Subcutaneous abdominal adipose tissue (tissue), 5 donors: ENCODE data around the gene SEC14L1.

Experiments used
- H3K27ac ChIP-seq: one replicate; pipeline ENCODE4 v1.7.0; 2013; ENCODE audit warnings: low read depth, mild to moderate bottlenecking, inconsistent platforms, low read length, moderate library complexity
- H3K27me3 ChIP-seq, 5 donors: one replicate each; pipeline ENCODE4 v1.7.0; 2013; ENCODE audit warnings: low read length in 5 of 5, inconsistent platforms in 1 of 5; ENCODE audit not compliant: control insufficient read depth in 5 of 5, insufficient read depth in 4 of 5
- H3K36me3 ChIP-seq, 5 donors: one replicate each; pipeline ENCODE4 v1.7.0; 2013; ENCODE audit warnings: low read length in 5 of 5; ENCODE audit not compliant: control insufficient read depth in 5 of 5, insufficient read depth in 5 of 5
- H3K4me1 ChIP-seq, 5 donors: one replicate each; pipeline ENCODE4 v1.7.0; 2013; ENCODE audit warnings: low read length in 5 of 5, mild to moderate bottlenecking in 3 of 5, moderate library complexity in 1 of 5; ENCODE audit not compliant: control insufficient read depth in 5 of 5, insufficient read depth in 5 of 5
- H3K4me3 ChIP-seq, 5 donors: one replicate each; pipeline ENCODE4 v1.7.0; 2013; ENCODE audit warnings: low read length in 5 of 5, low read depth in 1 of 5
- H3K9ac ChIP-seq, 5 donors: one replicate each; pipeline ENCODE4 v1.7.0; 2013; ENCODE audit warnings: low read length in 5 of 5, mild to moderate bottlenecking in 4 of 5, moderate library complexity in 3 of 5
- H3K9me3 ChIP-seq, 5 donors: one replicate each; pipeline ENCODE4 v1.7.0; 2013; ENCODE audit warnings: low read length in 5 of 5; ENCODE audit not compliant: control insufficient read depth in 5 of 5
- donor health status: healthy.
- donor health status: healthy.
- donor health status: healthy.
- donor health status: healthy.
- donor health status: healthy.

SEC14L1 gene

GRCh38 chr17:77140878-77141767, at the start of gene SEC14L1:
SEC14L1 (plus strand) TSS chr17:77140969; CDS start chr17:77143597, 2,628 bp downstream.
- Histone ChIP-seq H3K4me1 (peaks cover 7 to 56% (median 30%) of the 10 kb centered on the region in 5 donors), H3K36me3 (peaks cover 5 to 19% (median 15%) of the 10 kb centered on the region in 5 donors), H3K9me3 (peaks cover 0 to 2% (median 0%) of the 10 kb centered on the region in 5 donors), H3K27ac (peak within 1 kb of the TSS; percentile 90), H3K4me3 (peak within 1 kb of the TSS; percentile 70 to 94 (median 91)), H3K9ac (peak within 1 kb of the TSS; percentile 29 to 85 (median 83)), H3K27me3 (no peaks in the 10 kb centered on the region)

DNA sequence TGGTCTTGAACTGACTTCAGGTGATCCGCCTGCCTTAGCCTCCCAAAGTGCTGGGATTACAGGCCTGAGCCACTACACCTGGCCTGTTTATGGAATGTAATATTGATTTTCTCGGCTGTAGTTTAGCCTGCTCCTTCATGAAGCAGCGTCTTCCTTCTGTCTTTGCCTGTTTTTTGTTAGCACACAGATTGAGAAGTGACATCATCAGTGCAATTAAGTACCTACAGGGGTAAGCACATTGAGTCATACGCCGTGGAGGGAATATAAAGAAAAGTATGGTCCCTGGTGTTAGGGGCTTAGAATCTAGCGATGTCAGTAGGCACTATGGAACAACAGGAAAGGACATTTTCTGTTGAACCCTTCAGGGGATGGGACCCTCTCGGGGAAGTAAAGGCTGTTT, 48.7 kb upstream of the SEC14L1 start:
- H3K9me3 ChIP-seq, result no peaks in the 10 kb centered on the region
- H3K27ac ChIP-seq, result no peak overlapping the region
- H3K36me3 ChIP-seq, result peaks cover 0 to 51% (median 42%) of the 10 kb centered on the region in 5 donors
- no peaks in the 10 kb centered on the region for H3K27me3 ChIP-seq
- H3K4me3 ChIP-seq, result no peak overlapping the region
- H3K9ac ChIP-seq, result no peak overlapping the region
- H3K4me1 ChIP-seq, result peaks cover 3 to 43% (median 37%) of the 10 kb centered on the region in 5 donors

- Histone ChIP-seq H3K36me3 (peaks cover 0 to 50% (median 42%) of the 10 kb centered on the region in 5 donors), H3K4me1 (peaks cover 11 to 50% (median 41%) of the 10 kb centered on the region in 5 donors)
Observed at GRCh38 chr17:77095461-77095860, 45.3 kb upstream of the SEC14L1 start.

DNA sequence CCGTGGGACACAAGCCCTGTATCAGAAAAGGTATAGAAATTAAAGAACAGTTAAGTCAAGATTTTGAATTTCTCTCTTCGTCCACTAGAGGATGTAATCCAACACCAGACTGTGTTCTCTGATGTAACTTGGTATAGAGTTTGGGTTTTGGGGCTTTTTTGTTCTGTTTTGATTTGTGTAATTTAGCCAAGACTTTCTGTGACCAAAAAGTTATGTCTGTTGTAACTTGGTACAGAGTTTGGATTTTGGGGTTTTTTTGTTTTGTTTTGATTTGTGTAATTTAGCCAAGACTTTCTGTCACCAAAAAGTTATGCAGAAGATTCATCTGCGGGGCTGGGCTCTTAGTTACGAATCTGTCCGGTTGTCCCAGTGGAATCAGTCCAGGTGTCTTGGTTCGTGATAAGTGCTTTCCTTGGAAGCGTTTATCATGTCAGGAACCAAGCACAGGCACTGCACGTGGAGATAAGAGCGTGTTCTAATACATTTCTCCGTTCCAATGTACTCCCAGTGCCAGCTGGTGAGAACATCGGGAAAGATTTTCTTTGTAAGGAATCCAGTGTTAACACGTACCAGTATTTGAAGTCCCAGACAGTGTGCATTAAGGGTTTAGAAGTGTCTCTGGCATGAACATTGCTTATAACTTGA, 44.1 kb upstream of the SEC14L1 start:
- H3K4me3 ChIP-seq, result peak overlapping the region in 1 of 5 donors; percentile 16

More at GRCh38 chr17:77095461-77095860, 45.3 kb upstream of the SEC14L1 start:
- Histone ChIP-seq H3K4me3 (no peak overlapping the region), H3K9ac (no peak overlapping the region), H3K27me3 (no peaks in the 10 kb centered on the region), H3K9me3 (no peaks in the 10 kb centered on the region), H3K27ac (no peak overlapping the region)

GRCh38 chr17:77097631-77098180, 43.1 kb upstream of the SEC14L1 start:
- H3K4me3 ChIP-seq, result no peak overlapping the region
- H3K36me3 ChIP-seq, result peaks cover 0 to 31% (median 27%) of the 10 kb centered on the region in 5 donors
- no peaks in the 10 kb centered on the region for H3K9me3 ChIP-seq
- H3K9ac ChIP-seq, result peak overlapping the region in 3 of 5 donors; percentile 17 to 48 (median 35)
- H3K27me3 ChIP-seq, result no peaks in the 10 kb centered on the region
- peak overlapping the region; percentile 95 for H3K27ac ChIP-seq
- H3K4me1 ChIP-seq, result peaks cover 11 to 41% (median 37%) of the 10 kb centered on the region in 5 donors

More for the DNA sequence above, 44.1 kb upstream of the SEC14L1 start:
- peaks cover 11 to 41% (median 37%) of the 10 kb centered on the region in 5 donors for H3K4me1 ChIP-seq
- H3K27me3 ChIP-seq, result no peaks in the 10 kb centered on the region
- H3K9me3 ChIP-seq, result no peaks in the 10 kb centered on the region
- H3K36me3 ChIP-seq, result peaks cover 0 to 39% (median 34%) of the 10 kb centered on the region in 5 donors
- peak overlapping the region; percentile 95 for H3K27ac ChIP-seq
- H3K9ac ChIP-seq, result peak overlapping the region in 2 of 5 donors; percentile 61 to 64

GRCh38 chr17:77098884-77099545, 41.8 kb upstream of the SEC14L1 start:
- peak overlapping the region in 1 of 5 donors; percentile 4 for H3K4me3 ChIP-seq
- H3K27ac ChIP-seq, result peak overlapping the region; percentile 95
- no peaks in the 10 kb centered on the region for H3K9me3 ChIP-seq
- H3K9ac ChIP-seq, result peak overlapping the region in 4 of 5 donors; percentile 27 to 73 (median 46)
- H3K36me3 ChIP-seq, result peaks cover 0 to 18% (median 14%) of the 10 kb centered on the region in 5 donors
- peaks cover 11 to 42% (median 39%) of the 10 kb centered on the region in 5 donors for H3K4me1 ChIP-seq
- no peaks in the 10 kb centered on the region for H3K27me3 ChIP-seq

GRCh38 chr17:77099997-77100396, 40.8 kb upstream of the SEC14L1 start:
- Histone ChIP-seq H3K36me3 (peaks cover 0 to 8% (median 5%) of the 10 kb centered on the region in 5 donors), H3K4me1 (peaks cover 11 to 43% (median 41%) of the 10 kb centered on the region in 5 donors), H3K4me3 (no peak overlapping the region), H3K9me3 (no peaks in the 10 kb centered on the region), H3K9ac (no peak overlapping the region), H3K27me3 (no peaks in the 10 kb centered on the region), H3K27ac (peak overlapping the region; percentile 95)

- peaks cover 11 to 39% (median 32%) of the 10 kb centered on the region in 5 donors for H3K4me1 ChIP-seq
- H3K36me3 ChIP-seq, result no peaks in the 10 kb centered on the region
- no peaks in the 10 kb centered on the region for H3K9me3 ChIP-seq
- no peaks in the 10 kb centered on the region for H3K27me3 ChIP-seq
- no peak overlapping the region for H3K27ac ChIP-seq
- H3K4me3 ChIP-seq, result no peak overlapping the region
- H3K9ac ChIP-seq, result no peak overlapping the region
Observed at GRCh38 chr17:77101521-77102410, 39.0 kb upstream of the SEC14L1 start.
